ENCODE measurements around the gene F2RL2. TPM values are rescaled to one million over a fixed set of nuclear protein-coding genes. Genes with fewer than 3 reads are reported as not detected.

The F2RL2 gene
- total RNA-seq, 2 experiments from 2014 or later = not detected

- peaks cover 5% of the 10 kb centered on the region for H3K4me1 Mint-ChIP-seq (ENCODE audit: low read depth)
- no peak for DNase-seq
- H3K9me3 Mint-ChIP-seq = peaks cover 17% of the 10 kb centered on the region
- CTCF ChIA-PET = interaction anchor here (0.7 kb wide), 1 partner anchor 97 kb away, joined by 3 read pairs; no protein-coding TSS in a partner anchor
- H3K27me3 Mint-ChIP-seq = no peaks in the 10 kb centered on the region
- intact Hi-C loops (cut with micrococcal nuclease) = loop anchor here (10.0 kb wide), 1 partner anchor 126 kb away; no protein-coding TSS in a partner anchor
- no peak overlapping the region for H3K27ac Mint-ChIP-seq
- POLR2A ChIA-PET = no interaction called here
- H3K4me3 Mint-ChIP-seq = no peak overlapping the region
- H3K36me3 Mint-ChIP-seq = peaks cover 60% of the 10 kb centered on the region
These were observed 25.9 kb upstream of the F2RL2 start for GRCh38 chr5:76649140-76649539.

DNA sequence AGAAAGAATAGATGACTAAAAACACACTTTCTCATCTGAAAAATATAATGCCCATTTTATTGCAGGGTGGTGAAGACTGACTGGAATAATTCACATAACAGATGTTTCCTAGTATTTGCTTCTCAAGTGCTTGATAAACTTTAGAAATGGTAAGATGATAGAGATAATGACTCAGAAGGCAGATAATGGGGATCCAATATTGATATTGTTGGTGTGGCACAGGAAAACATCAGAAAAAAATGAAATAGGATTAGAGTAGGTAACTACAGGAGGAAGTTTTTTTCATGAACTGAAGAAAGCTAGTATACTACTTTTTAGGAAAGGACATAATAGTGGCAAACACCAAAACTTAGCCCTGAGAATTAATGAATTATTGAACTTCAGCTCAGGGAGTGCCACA lies 20.2 kb upstream of the F2RL2 start:
- intact Hi-C loops (cut with micrococcal nuclease) = loop anchor here (5.0 to 10.0 kb wide), 2 partner anchors 131 to 241 kb away; partner anchors contain the start of gene IQGAP2
- CTCF ChIA-PET = interaction anchor here (0.9 to 4.6 kb wide), 3 partner anchors 11 to 131 kb away, joined by 3 to 17 read pairs (median 3); no protein-coding TSS in a partner anchor

DNA sequence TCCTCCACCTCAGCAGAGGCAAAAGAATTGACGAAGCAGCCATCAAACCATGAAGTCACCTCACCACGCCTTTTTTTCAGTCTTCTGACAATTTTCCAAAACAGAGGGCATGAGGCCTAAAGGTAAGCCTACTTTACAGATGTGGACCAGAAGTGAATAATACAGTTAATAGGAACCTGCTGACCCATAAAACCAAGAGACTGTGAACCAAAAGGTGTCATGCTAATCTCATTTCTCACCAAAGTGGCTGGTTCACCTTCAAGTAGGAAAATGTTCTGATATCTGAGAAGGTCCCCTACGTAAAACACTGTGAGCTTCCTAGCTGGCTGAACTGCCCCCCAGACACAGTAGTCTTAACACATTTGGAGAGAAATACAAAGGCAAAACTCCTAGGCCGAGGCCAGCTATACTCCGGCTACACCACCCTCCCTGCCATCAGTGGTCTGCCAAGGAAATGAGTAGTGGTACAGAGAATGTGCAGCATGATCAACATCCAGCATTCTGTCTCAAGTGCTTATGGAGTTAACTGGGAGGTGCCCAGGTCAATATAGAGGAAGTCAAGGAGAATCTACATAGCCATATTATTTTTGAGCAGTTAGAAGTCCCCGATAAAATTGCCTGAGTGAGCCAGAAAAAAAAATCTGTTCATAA lies 19.3 kb upstream of the F2RL2 start:
- Mint-ChIP-seq H3K36me3 (peaks cover 61% of the 10 kb centered on the region), H3K27ac (no peak overlapping the region), H3K27me3 (no peaks in the 10 kb centered on the region), H3K9me3 (no peaks in the 10 kb centered on the region), H3K4me1 (ENCODE audit: low read depth) (peaks cover 4% of the 10 kb centered on the region), H3K4me3 (no peak overlapping the region)
- ChIA-PET CTCF (interaction anchor here (0.6 to 4.6 kb wide), 8 partner anchors 10 to 132 kb away, joined by 3 to 27 read pairs (median 4); no protein-coding TSS in a partner anchor), POLR2A (no interaction called here)
- intact Hi-C loops (cut with micrococcal nuclease) = loop anchor here (5.0 to 10.0 kb wide), 2 partner anchors 132 to 240 kb away; partner anchors contain the start of gene IQGAP2
- DNase-seq = no peak

More for the DNA sequence above, 20.2 kb upstream of the F2RL2 start:
- H3K9me3 Mint-ChIP-seq = peaks cover 6% of the 10 kb centered on the region
- H3K36me3 Mint-ChIP-seq = peaks cover 68% of the 10 kb centered on the region
- no peak for DNase-seq
- no peaks in the 10 kb centered on the region for H3K27me3 Mint-ChIP-seq
- H3K27ac Mint-ChIP-seq = no peak overlapping the region
- peaks cover 4% of the 10 kb centered on the region for H3K4me1 Mint-ChIP-seq (ENCODE audit: low read depth)
- POLR2A ChIA-PET = no interaction called here
- H3K4me3 Mint-ChIP-seq = no peak overlapping the region

DNA sequence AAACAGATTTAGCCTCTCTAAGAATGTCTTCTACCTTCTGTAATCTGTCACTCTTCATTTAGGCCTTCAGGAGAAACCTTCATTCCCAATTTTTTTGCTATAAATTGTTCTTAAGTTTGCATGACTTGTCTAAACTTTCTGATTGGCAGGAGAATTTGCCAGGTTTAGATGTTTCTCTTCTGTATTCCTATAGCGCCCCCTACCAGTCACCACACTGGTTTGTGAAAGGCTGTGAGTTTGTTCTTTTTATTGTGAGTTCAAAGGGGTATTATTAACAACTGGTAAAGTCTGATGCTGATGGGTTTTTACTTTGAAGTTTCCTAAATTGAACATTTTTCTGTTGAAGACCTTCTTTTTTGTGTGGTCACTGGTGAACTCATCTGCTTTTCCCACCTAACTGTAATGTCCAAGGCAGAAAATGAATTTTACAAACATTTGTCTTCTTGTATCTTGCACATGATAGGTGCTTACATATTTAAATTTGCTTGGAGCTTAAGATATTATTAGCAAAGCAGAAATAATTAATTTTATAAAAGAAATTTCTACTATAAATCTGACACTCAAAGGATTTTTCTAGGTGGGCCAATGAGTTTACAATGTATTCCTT lies 18.4 kb upstream of the F2RL2 start:
- intact Hi-C loops (cut with micrococcal nuclease) = loop anchor here (1.0 to 10.0 kb wide), 3 partner anchors 40 to 239 kb away; partner anchors contain the start of gene IQGAP2
- no peak overlapping the region for H3K4me3 Mint-ChIP-seq
- DNase-seq = peak; percentile 77
- H3K36me3 Mint-ChIP-seq = peaks cover 57% of the 10 kb centered on the region
- no peaks in the 10 kb centered on the region for H3K9me3 Mint-ChIP-seq
- peaks cover 4% of the 10 kb centered on the region for H3K4me1 Mint-ChIP-seq (ENCODE audit: low read depth)
- no peaks in the 10 kb centered on the region for H3K27me3 Mint-ChIP-seq
- no peak overlapping the region for H3K27ac Mint-ChIP-seq
- CTCF ChIA-PET = interaction anchor here (0.6 to 3.3 kb wide), 6 partner anchors 9 to 133 kb away, joined by 3 to 27 read pairs (median 6); no protein-coding TSS in a partner anchor
- POLR2A ChIA-PET = no interaction called here

DNA sequence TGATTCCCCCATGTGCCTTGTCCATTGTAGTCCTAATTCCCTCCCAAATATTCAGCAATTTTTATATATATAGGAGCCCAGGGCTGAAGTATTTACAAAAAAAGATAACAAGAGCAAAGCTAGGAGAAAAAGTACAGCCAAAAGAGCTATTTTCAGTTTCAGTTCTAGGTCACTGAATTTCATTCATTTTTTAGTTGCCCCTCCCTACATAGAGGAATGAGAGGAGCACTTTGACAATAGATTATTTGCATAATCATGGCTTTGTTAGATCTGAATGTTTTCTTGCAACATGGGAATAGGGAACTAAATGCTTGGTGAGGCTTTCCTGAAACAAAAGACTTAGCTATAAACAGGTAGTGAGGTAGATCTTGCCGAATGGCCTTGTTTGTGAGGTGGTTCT lies 15.3 kb upstream of the F2RL2 start:
- H3K4me3 Mint-ChIP-seq = no peak overlapping the region
- peaks cover 6% of the 10 kb centered on the region for H3K4me1 Mint-ChIP-seq (ENCODE audit: low read depth)
- H3K9me3 Mint-ChIP-seq = no peaks in the 10 kb centered on the region
- CTCF ChIA-PET = interaction anchor here (0.8 to 2.2 kb wide), 5 partner anchors 21 to 235 kb away, joined by 3 to 9 read pairs (median 4); no protein-coding TSS in a partner anchor
- DNase-seq = no peak
- POLR2A ChIA-PET = no interaction called here
- no peaks in the 10 kb centered on the region for H3K27me3 Mint-ChIP-seq
- H3K27ac Mint-ChIP-seq = peak overlapping the region; percentile 1
- H3K36me3 Mint-ChIP-seq = peaks cover 46% of the 10 kb centered on the region
- intact Hi-C loops (cut with micrococcal nuclease) = no loop called here

DNA sequence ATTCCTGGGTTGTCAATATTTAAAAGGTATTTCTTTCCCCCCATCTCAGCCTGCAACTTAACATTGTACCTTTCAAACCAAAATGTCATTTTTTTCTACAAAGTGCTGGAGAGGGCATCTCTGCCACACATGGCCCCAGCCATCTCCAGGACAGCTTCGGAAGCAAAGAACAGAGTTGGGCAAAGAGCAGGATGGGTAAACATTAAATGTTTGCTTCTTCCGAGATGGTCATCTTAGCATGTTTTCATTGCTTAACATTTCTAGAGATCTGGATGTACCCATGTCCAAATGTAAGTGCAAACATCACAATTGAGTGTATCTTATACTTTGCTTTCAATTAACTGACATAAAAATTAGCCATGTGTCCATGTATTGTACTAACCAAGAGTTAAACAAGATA lies 14.3 kb upstream of the F2RL2 start:
- peaks cover 42% of the 10 kb centered on the region for H3K36me3 Mint-ChIP-seq
- H3K4me3 Mint-ChIP-seq = no peak overlapping the region
- CTCF ChIA-PET = interaction anchor here (0.8 to 2.2 kb wide), 4 partner anchors 12 to 137 kb away, joined by 3 to 9 read pairs (median 4); no protein-coding TSS in a partner anchor
- intact Hi-C loops (cut with micrococcal nuclease) = no loop called here
- no peak overlapping the region for H3K27ac Mint-ChIP-seq
- DNase-seq = no peak
- H3K4me1 Mint-ChIP-seq (ENCODE audit: low read depth) = peaks cover 8% of the 10 kb centered on the region
- H3K9me3 Mint-ChIP-seq = no peaks in the 10 kb centered on the region
- POLR2A ChIA-PET = no interaction called here
- H3K27me3 Mint-ChIP-seq = no peaks in the 10 kb centered on the region

GRCh38 chr5:76634661-76635060 lies 11.5 kb upstream of the F2RL2 start:
- intact Hi-C loops (cut with micrococcal nuclease) = no loop called here
- Mint-ChIP-seq H3K27ac (no peak overlapping the region), H3K4me1 (ENCODE audit: low read depth) (peaks cover 8% of the 10 kb centered on the region), H3K27me3 (no peaks in the 10 kb centered on the region), H3K9me3 (no peaks in the 10 kb centered on the region), H3K4me3 (no peak overlapping the region), H3K36me3 (peaks cover 30% of the 10 kb centered on the region)
- POLR2A ChIA-PET = no interaction called here
- CTCF ChIA-PET = interaction anchor here (0.8 to 2.3 kb wide), 6 partner anchors 8 to 460 kb away, joined by 3 to 8 read pairs (median 4); no protein-coding TSS in a partner anchor
- DNase-seq = no peak

- no peak for DNase-seq
- peaks cover 29% of the 10 kb centered on the region for H3K36me3 Mint-ChIP-seq
- no peaks in the 10 kb centered on the region for H3K9me3 Mint-ChIP-seq
- no peaks in the 10 kb centered on the region for H3K27me3 Mint-ChIP-seq
- CTCF ChIA-PET = interaction anchor here (1.1 kb wide), 1 partner anchor 9 kb away, joined by 3 read pairs; no protein-coding TSS in a partner anchor
- intact Hi-C loops (cut with micrococcal nuclease) = no loop called here
- H3K4me1 Mint-ChIP-seq (ENCODE audit: low read depth) = peaks cover 16% of the 10 kb centered on the region
- no peak overlapping the region for H3K27ac Mint-ChIP-seq
- POLR2A ChIA-PET = no interaction called here
- no peak overlapping the region for H3K4me3 Mint-ChIP-seq
These were observed 3.5 kb upstream of the F2RL2 start for GRCh38 chr5:76626738-76627137.

- ChIA-PET POLR2A (no interaction called here), CTCF (interaction anchor here (0.7 to 1.1 kb wide), 3 partner anchors 13 to 150 kb away, joined by 3 read pairs; no protein-coding TSS in a partner anchor)
- H3K9me3 Mint-ChIP-seq = no peaks in the 10 kb centered on the region
- H3K36me3 Mint-ChIP-seq = peaks cover 24% of the 10 kb centered on the region
- H3K4me3 Mint-ChIP-seq = no peak overlapping the region
- no peak for DNase-seq
- peaks cover 16% of the 10 kb centered on the region for H3K4me1 Mint-ChIP-seq (ENCODE audit: low read depth)
- intact Hi-C loops (cut with micrococcal nuclease) = no loop called here
- H3K27me3 Mint-ChIP-seq = no peaks in the 10 kb centered on the region
- no peak overlapping the region for H3K27ac Mint-ChIP-seq
These were observed 2.0 kb upstream of the F2RL2 start for GRCh38 chr5:76625087-76625815.

GRCh38 chr5:76622076-76622475 lies 1.1 kb downstream of the F2RL2 start:
- Mint-ChIP-seq H3K4me1 (ENCODE audit: low read depth) (peaks cover 20% of the 10 kb centered on the region), H3K9me3 (no peaks in the 10 kb centered on the region), H3K36me3 (peaks cover 26% of the 10 kb centered on the region), H3K4me3 (no peak overlapping the region), H3K27me3 (no peaks in the 10 kb centered on the region), H3K27ac (no peak overlapping the region)
- no peak for DNase-seq
- ChIA-PET POLR2A (no interaction called here), CTCF (no interaction called here)
- intact Hi-C loops (cut with micrococcal nuclease) = no loop called here

- Mint-ChIP-seq H3K4me3 (no peak overlapping the region), H3K9me3 (no peaks in the 10 kb centered on the region), H3K27ac (no peak overlapping the region), H3K36me3 (peaks cover 21% of the 10 kb centered on the region), H3K4me1 (ENCODE audit: low read depth) (peaks cover 14% of the 10 kb centered on the region), H3K27me3 (no peaks in the 10 kb centered on the region)
- ChIA-PET CTCF (interaction anchor here (0.9 kb wide), 1 partner anchor 97 kb away, joined by 3 read pairs; no protein-coding TSS in a partner anchor), POLR2A (no interaction called here)
- intact Hi-C loops (cut with micrococcal nuclease) = no loop called here
- no peak for DNase-seq
These were observed 3.0 kb downstream of the F2RL2 start for GRCh38 chr5:76620166-76620565.

- H3K9me3 Mint-ChIP-seq = no peaks in the 10 kb centered on the region
- peaks cover 10% of the 10 kb centered on the region for H3K4me1 Mint-ChIP-seq (ENCODE audit: low read depth)
- H3K36me3 Mint-ChIP-seq = peaks cover 29% of the 10 kb centered on the region
- intact Hi-C loops (cut with micrococcal nuclease) = no loop called here
- ChIA-PET POLR2A (interaction anchor here (2.0 kb wide), 1 partner anchor 11 kb away, joined by 4 read pairs; no protein-coding TSS in a partner anchor), CTCF (interaction anchor here (0.9 to 1.6 kb wide), 3 partner anchors 16 to 157 kb away, joined by 4 to 5 read pairs (median 5); no protein-coding TSS in a partner anchor)
- no peak overlapping the region for H3K4me3 Mint-ChIP-seq
- DNase-seq = no peak
- H3K27me3 Mint-ChIP-seq = no peaks in the 10 kb centered on the region
- H3K27ac Mint-ChIP-seq = no peak overlapping the region
These were observed 5.5 kb downstream of the F2RL2 start for GRCh38 chr5:76617675-76618074.

All from activated CD4-positive, alpha-beta memory T cell treated with anti-CD3 and anti-CD28 coated beads for 36 hours (primary cell).